Trophoblast cell (in vitro differentiated cells and primary cell): ENCODE results near the gene PANK4.

Experiments used
- DNase-seq, 2 donors: peaks; one replicate each; pipeline ENCODE4 v3.0.0-alpha.2; 2016
- H2AFZ ChIP-seq: 2 replicates; pipeline ENCODE4 v1.6.1; 2013; ENCODE audit warnings: low read length, moderate library complexity, mild to moderate bottlenecking; ENCODE audit not compliant: insufficient read depth, poor library complexity
- H2AK5ac ChIP-seq: 2 replicates; pipeline ENCODE4 v1.6.1; 2013; ENCODE audit warnings: mild to moderate bottlenecking, low read length
- H2BK120ac ChIP-seq: 2 replicates; pipeline ENCODE4 v1.6.1; 2013; ENCODE audit warnings: low read length, mild to moderate bottlenecking, moderate library complexity; ENCODE audit not compliant: insufficient read depth, poor library complexity
- H2BK12ac ChIP-seq: 2 replicates; pipeline ENCODE4 v1.6.1; 2013; ENCODE audit warnings: mild to moderate bottlenecking, low read length, moderate library complexity
- H2BK5ac ChIP-seq: 2 replicates; pipeline ENCODE4 v1.6.1; 2013; ENCODE audit warnings: low read length, low read depth, moderate library complexity, mild to moderate bottlenecking; ENCODE audit not compliant: poor library complexity
- H3K14ac ChIP-seq: 2 replicates; pipeline ENCODE4 v1.6.1; 2013; ENCODE audit warnings: mild to moderate bottlenecking, low read length
- H3K18ac ChIP-seq: 2 replicates; pipeline ENCODE4 v1.6.1; 2013; ENCODE audit warnings: mild to moderate bottlenecking, low read length
- H3K23ac ChIP-seq: 2 replicates; pipeline ENCODE4 v1.6.1; 2013; ENCODE audit warnings: low read length
- H3K27ac ChIP-seq: 2 replicates; pipeline ENCODE4 v1.5.1; 2013; ENCODE audit warnings: low read depth, mild to moderate bottlenecking, inconsistent platforms, low read length, moderate library complexity
- H3K27me3 ChIP-seq: 2 replicates; pipeline ENCODE4 v1.6.1; 2013; ENCODE audit warnings: inconsistent platforms, mild to moderate bottlenecking, low read length, moderate library complexity; ENCODE audit not compliant: insufficient read depth
- H3K36me3 ChIP-seq, 2 experiments: 1 replicate in 1 of 2; 2 replicates in 1 of 2; pipeline ENCODE4 v1.6.1; 2013; ENCODE audit warnings: low read length in 2 of 2, mild to moderate bottlenecking in 2 of 2, moderate library complexity in 1 of 2; ENCODE audit not compliant: insufficient read depth in 2 of 2, control insufficient read depth in 1 of 2
- H3K4ac ChIP-seq: 2 replicates; pipeline ENCODE4 v1.6.1; 2013; ENCODE audit warnings: low read depth, mild to moderate bottlenecking, low read length, moderate library complexity
- H3K4me1 ChIP-seq, 2 experiments: 1 replicate in 1 of 2; 2 replicates in 1 of 2; pipeline ENCODE4 v1.6.1; 2013; ENCODE audit warnings: low read length in 2 of 2, mild to moderate bottlenecking in 2 of 2, moderate library complexity in 1 of 2; ENCODE audit not compliant: insufficient read depth in 2 of 2, control insufficient read depth in 1 of 2
- H3K4me2 ChIP-seq: 2 replicates; pipeline ENCODE4 v1.6.1; 2013; ENCODE audit warnings: inconsistent platforms, mild to moderate bottlenecking, low read length, moderate library complexity
- H3K4me3 ChIP-seq: 2 replicates; pipeline ENCODE4 v1.5.1; 2013; ENCODE audit warnings: mild to moderate bottlenecking, low read depth, low read length, inconsistent platforms
- H3K79me1 ChIP-seq: one replicate; pipeline ENCODE4 v1.6.1; 2013; ENCODE audit warnings: low read length
- H3K79me2 ChIP-seq: 2 replicates; pipeline ENCODE4 v1.6.1; 2013; ENCODE audit warnings: low read length, mild to moderate bottlenecking; ENCODE audit not compliant: control insufficient read depth, insufficient read depth, poor library complexity
- H3K9ac ChIP-seq: 2 replicates; pipeline ENCODE4 v1.6.1; 2013; ENCODE audit warnings: mild to moderate bottlenecking, low read length
- H3K9me3 ChIP-seq: 2 replicates; pipeline ENCODE4 v1.6.1; 2013; ENCODE audit warnings: low read depth, mild to moderate bottlenecking, control low read depth, inconsistent platforms, low read length; ENCODE audit not compliant: insufficient read depth
- H4K12ac ChIP-seq: 2 replicates; pipeline ENCODE4 v1.6.1; 2013; ENCODE audit warnings: low read depth, mild to moderate bottlenecking, low read length, moderate library complexity
- H4K8ac ChIP-seq: 2 replicates; pipeline ENCODE4 v1.6.1; 2013; ENCODE audit warnings: low read depth, mild to moderate bottlenecking, low read length, moderate library complexity
- H4K91ac ChIP-seq: one replicate; pipeline ENCODE4 v1.6.1; 2013; ENCODE audit warnings: low read depth, mild to moderate bottlenecking, low read length, moderate library complexity
- WGBS: extraction: QIAGEN DNeasy Blood & Tissue Kit; methylation state at CpG from one replicate; pipeline ENCODE4 v1.1.7; 2013; ENCODE audit warnings: missing lambda C conversion rate; ENCODE audit not compliant: insufficient read length, insufficient coverage; ENCODE audit errors: extremely low coverage; 5-methylcytosine and 5-hydroxymethylcytosine counted together

PANK4 gene

GRCh38 chr1:2477791-2478499 is 48.5 kb downstream of the PANK4 start:
- no peak overlapping the region for H2BK5ac ChIP-seq
- H3K36me3 ChIP-seq = no peaks in the 10 kb centered on the region
- H3K18ac ChIP-seq = no peak overlapping the region
- H3K79me1 ChIP-seq = no peaks in the 10 kb centered on the region
- H3K14ac ChIP-seq = no peak overlapping the region
- H3K27ac ChIP-seq = no peak overlapping the region
- H3K27me3 ChIP-seq = no peaks in the 10 kb centered on the region
- H3K9ac ChIP-seq = no peak overlapping the region
- no peak overlapping the region for H3K4ac ChIP-seq
- H3K4me1 ChIP-seq = no peaks in the 10 kb centered on the region
- no CpG with 5 or more reads among the region's 35 CpGs for WGBS
- no peaks in the 10 kb centered on the region for H3K9me3 ChIP-seq
- H3K23ac ChIP-seq = no peak overlapping the region
- H2AK5ac ChIP-seq = no peak overlapping the region
- H4K8ac ChIP-seq = no peak overlapping the region
- H2BK120ac ChIP-seq = no peak overlapping the region
- H3K4me2 ChIP-seq = no peak overlapping the region
- H2BK12ac ChIP-seq = no peak overlapping the region
- H4K91ac ChIP-seq = no peak overlapping the region
- no peak for DNase-seq
- H2AFZ ChIP-seq = no peak overlapping the region
- no peak overlapping the region for H3K4me3 ChIP-seq
- H4K12ac ChIP-seq = no peak overlapping the region
- no peaks in the 10 kb centered on the region for H3K79me2 ChIP-seq

- H3K27ac ChIP-seq = no peak overlapping the region
- no CpG with 5 or more reads among the region's 12 CpGs for WGBS
- no peaks in the 10 kb centered on the region for H3K9me3 ChIP-seq
- no peak overlapping the region for H3K9ac ChIP-seq
- H3K14ac ChIP-seq = no peak overlapping the region
- H2BK5ac ChIP-seq = no peak overlapping the region
- H2AFZ ChIP-seq = no peak overlapping the region
- no peak overlapping the region for H3K4me2 ChIP-seq
- DNase-seq = no peak
- H3K79me2 ChIP-seq = no peaks in the 10 kb centered on the region
- H3K36me3 ChIP-seq = no peaks in the 10 kb centered on the region
- no peak overlapping the region for H3K23ac ChIP-seq
- H4K8ac ChIP-seq = no peak overlapping the region
- no peak overlapping the region for H3K4me3 ChIP-seq
- H2BK12ac ChIP-seq = no peak overlapping the region
- H3K27me3 ChIP-seq = no peaks in the 10 kb centered on the region
- no peak overlapping the region for H2BK120ac ChIP-seq
- H3K4me1 ChIP-seq = no peaks in the 10 kb centered on the region
- no peak overlapping the region for H2AK5ac ChIP-seq
- no peak overlapping the region for H4K12ac ChIP-seq
- no peak overlapping the region for H3K18ac ChIP-seq
- no peak overlapping the region for H4K91ac ChIP-seq
- H3K79me1 ChIP-seq = no peaks in the 10 kb centered on the region
- H3K4ac ChIP-seq = no peak overlapping the region
These were observed 49.1 kb downstream of the PANK4 start for GRCh38 chr1:2477309-2477708.

- no peak within 1 kb of the TSS for H2BK120ac ChIP-seq
- no peak within 1 kb of the TSS for H3K4ac ChIP-seq
- H2BK12ac ChIP-seq = no peak within 1 kb of the TSS
- no peaks in the 10 kb centered on the region for H3K4me1 ChIP-seq
- H3K23ac ChIP-seq = no peak within 1 kb of the TSS
- WGBS = no CpG with 5 or more reads among the region's 34 CpGs
- no peak within 1 kb of the TSS for H4K12ac ChIP-seq
- H2BK5ac ChIP-seq = no peak within 1 kb of the TSS
- H2AK5ac ChIP-seq = no peak within 1 kb of the TSS
- H3K27ac ChIP-seq = no peak within 1 kb of the TSS
- no peaks in the 10 kb centered on the region for H3K79me2 ChIP-seq
- no peak within 1 kb of the TSS for H3K14ac ChIP-seq
- no peaks in the 10 kb centered on the region for H3K36me3 ChIP-seq
- no peak within 1 kb of the TSS for H4K8ac ChIP-seq
- no peak for DNase-seq
- H2AFZ ChIP-seq = no peak within 1 kb of the TSS
- H3K27me3 ChIP-seq = no peaks in the 10 kb centered on the region
- H3K4me3 ChIP-seq = no peak within 1 kb of the TSS
- H3K79me1 ChIP-seq = no peaks in the 10 kb centered on the region
- no peak within 1 kb of the TSS for H3K4me2 ChIP-seq
- no peak within 1 kb of the TSS for H3K18ac ChIP-seq
- no peaks in the 10 kb centered on the region for H3K9me3 ChIP-seq
- H3K9ac ChIP-seq = no peak within 1 kb of the TSS
- no peak within 1 kb of the TSS for H4K91ac ChIP-seq
These were observed 50.1 kb downstream of the PANK4 start, which contains the start of gene PLCH2 for GRCh38 chr1:2476061-2476999. Gene PLCH2, plus strand, starts transcription at chr1:2476289. Its CDS starts 300 bp downstream, at chr1:2476589.

- no peak overlapping the region for H3K4ac ChIP-seq
- H3K27me3 ChIP-seq = no peaks in the 10 kb centered on the region
- no peaks in the 10 kb centered on the region for H3K36me3 ChIP-seq
- no peak overlapping the region for H2BK120ac ChIP-seq
- H2BK12ac ChIP-seq = no peak overlapping the region
- no peak overlapping the region for H3K14ac ChIP-seq
- no peak overlapping the region for H3K4me3 ChIP-seq
- no peak overlapping the region for H2AK5ac ChIP-seq
- no peak overlapping the region for H4K12ac ChIP-seq
- no peaks in the 10 kb centered on the region for H3K79me1 ChIP-seq
- H3K4me2 ChIP-seq = no peak overlapping the region
- H3K27ac ChIP-seq = no peak overlapping the region
- H3K9me3 ChIP-seq = no peaks in the 10 kb centered on the region
- H3K18ac ChIP-seq = no peak overlapping the region
- no peaks in the 10 kb centered on the region for H3K4me1 ChIP-seq
- no peak for DNase-seq
- no peak overlapping the region for H2BK5ac ChIP-seq
- H4K8ac ChIP-seq = no peak overlapping the region
- H3K9ac ChIP-seq = no peak overlapping the region
- H2AFZ ChIP-seq = no peak overlapping the region
- H3K23ac ChIP-seq = no peak overlapping the region
- no CpG with 5 or more reads among the region's 12 CpGs for WGBS
- no peak overlapping the region for H4K91ac ChIP-seq
- no peaks in the 10 kb centered on the region for H3K79me2 ChIP-seq
These were observed 50.8 kb downstream of the PANK4 start for GRCh38 chr1:2475571-2475970.
